GM21447 (cell line): ENCODE results near the gene DNAJC4.

Experiments
- ATAC-seq: cut with Tn5 transposase; IDR thresholded peaks from one replicate; pipeline ENCODE4 v1.9.1; 2021; ENCODE audit not compliant: unreplicated experiment

DNAJC4 gene

DNA sequence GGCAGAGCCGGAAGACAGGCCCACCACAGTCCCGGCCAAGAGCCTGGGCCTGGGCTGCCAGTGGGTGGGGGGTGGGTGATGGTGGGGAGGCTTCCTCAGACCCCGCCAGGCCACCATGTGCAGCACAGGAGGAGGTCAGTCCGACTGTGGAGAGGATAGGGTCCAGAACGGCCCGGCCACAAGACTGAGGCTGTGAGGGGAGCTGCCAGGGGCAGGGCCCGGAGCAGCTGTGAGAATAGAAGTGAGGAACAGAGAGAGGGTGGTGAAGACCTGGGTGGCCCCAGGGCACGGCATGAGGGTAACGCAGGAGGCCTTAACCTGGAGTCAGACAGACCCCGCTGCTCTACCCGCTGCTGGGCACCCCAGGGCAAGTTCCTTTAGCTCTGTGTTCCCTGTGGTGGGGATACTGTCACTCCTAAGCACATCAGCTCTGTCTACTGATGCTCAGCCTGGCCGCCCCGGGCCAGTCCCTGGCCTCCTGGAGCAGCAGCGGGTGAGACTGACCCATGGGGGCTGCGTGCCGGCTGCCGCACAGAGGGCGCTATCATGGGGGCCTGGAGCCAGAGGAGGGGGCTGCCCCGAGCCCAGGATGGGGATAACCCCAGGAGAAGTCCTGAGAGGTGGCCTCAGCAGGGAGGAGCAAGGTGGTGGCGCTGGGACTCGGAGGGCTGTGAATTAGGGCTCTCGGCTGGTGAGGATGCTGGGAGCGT, 22.1 kb upstream of the DNAJC4 start:
- no peak for ATAC-seq

- no peak for ATAC-seq
Observed at GRCh38 chr11:64208796-64209562, 21.4 kb upstream of the DNAJC4 start.

DNA sequence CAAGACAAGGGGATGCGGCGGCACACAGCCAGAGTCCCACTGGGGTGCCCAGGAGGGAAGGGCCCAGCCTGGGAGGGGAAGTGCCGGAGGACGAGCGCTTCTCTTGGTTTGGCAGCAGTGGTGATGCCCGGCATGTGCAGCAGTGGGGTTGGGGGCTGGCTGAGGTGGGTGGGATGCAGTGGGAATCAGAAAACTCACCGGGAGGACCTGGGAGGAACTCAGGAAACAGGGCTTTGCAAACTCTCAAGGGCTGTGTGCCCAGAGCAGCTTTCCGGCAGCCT, 20.8 kb upstream of the DNAJC4 start:
- no peak for ATAC-seq

- no peak for ATAC-seq
Observed at GRCh38 chr11:64210301-64211020, 19.9 kb upstream of the DNAJC4 start.

DNA sequence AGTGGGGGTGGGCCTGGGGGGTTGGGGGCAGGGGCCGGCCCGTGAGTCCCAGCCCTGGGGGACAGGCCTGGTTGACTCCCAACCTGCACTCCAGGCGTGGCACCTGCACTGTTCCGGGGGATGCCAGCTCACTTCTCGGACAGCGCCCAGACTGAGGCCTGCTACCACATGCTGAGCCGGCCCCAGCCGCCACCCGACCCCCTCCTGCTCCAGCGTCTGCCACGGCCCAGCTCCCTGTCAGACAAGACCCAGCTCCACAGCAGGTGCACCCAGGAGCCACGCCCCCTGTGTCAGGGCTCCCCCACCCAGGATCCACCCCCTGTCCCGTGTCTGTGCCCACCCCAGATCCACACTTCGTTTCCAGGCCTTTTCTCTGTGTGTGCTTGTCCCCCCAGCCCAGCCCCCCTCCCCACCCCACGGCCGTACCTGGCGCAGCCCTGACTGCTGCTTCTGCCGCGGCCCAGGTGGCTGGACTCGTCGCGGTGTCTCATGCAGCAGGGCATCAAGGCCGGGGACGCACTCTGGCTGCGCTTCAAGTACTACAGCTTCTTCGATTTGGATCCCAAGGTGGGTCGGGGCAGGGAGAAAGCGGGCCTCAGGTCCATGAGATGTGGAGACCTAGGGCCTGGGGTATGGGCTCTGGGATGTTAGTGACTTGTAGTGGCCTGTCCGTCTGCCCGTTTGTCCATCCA, 19.0 kb upstream of the DNAJC4 start:
- no peak for ATAC-seq

- ATAC-seq, result no peak
Observed at GRCh38 chr11:64216879-64217278, 13.5 kb upstream of the DNAJC4 start.

DNA sequence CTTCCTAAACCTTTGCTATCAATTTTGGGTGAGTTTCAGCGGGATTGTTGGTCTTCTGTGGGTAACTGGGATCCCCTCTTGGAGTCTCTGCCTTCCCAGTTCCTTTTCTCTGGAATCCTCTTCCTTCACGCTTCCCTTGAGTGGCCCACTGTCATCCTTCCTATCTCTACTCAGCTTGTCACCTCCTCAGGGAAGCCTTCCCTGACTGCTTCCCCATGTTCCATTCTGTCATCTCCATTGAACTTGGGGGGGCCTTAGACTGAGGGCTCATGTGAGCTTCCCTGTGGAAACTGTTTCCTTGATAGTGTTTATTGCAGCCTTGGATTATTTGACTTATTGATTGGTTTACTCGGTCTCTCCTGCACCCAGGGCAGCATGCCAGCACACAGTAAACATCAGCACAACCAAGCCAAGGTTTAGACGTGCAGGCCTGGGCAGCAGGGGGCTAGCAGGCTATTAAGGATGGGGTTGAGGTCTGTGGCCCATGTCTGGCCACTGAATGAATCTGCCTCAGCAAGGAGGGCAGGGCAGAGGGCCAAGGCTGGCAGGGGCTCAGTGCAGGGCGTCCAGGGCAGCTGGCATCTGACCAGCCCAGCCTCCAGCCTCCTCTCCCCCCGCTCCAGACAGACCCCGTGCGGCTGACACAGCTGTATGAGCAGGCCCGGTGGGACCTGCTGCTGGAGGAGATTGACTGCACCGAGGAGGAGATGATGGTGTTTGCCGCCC, 11.6 kb upstream of the DNAJC4 start:
- ATAC-seq, result no peak

DNA sequence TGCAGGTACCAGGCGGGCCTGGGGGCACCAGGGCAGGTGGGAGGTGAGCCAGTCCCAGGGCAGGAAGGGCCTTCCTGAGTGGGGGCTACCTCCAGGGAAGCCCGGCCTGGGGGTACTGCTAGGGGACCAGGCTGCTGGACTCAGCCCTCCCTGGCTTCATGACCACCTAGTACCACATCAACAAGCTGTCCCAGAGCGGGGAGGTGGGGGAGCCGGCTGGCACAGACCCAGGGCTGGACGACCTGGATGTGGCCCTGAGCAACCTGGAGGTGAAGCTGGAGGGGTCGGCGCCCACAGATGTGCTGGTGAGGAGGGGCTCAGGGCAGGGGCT, 11.0 kb upstream of the DNAJC4 start:
- ATAC-seq, result no peak

DNA sequence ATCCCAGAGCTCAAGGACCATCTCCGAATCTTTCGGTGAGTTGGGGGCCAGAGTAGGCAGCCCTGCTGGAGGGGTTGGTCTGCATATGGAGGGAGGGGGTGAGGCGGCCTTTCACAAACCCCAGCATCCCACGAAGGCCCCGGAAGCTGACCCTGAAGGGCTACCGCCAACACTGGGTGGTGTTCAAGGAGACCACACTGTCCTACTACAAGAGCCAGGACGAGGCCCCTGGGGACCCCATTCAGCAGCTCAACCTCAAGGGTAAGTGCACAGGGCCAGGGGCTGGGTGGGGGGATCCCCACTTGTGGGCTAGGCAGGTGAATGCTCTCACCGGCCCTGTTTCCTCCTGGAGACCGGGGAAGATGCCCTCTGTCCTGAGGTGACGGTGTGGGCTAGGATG, 10.6 kb upstream of the DNAJC4 start:
- no peak for ATAC-seq

DNA sequence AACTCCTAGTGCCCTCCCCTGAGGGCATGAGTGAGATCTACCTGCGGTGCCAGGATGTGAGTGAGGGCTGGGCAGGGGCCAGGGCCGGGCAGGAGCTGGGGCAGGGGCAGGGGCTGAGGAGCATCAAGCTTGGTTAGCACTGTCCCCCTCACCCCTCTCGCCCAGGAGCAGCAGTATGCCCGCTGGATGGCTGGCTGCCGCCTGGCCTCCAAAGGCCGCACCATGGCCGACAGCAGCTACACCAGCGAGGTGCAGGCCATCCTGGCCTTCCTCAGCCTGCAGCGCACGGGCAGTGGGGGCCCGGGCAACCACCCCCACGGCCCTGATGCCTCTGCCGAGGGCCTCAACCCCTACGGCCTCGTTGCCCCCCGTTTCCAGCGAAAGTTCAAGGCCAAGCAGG, 10.1 kb upstream of the DNAJC4 start:
- ATAC-seq, result no peak

- ATAC-seq, result no peak
Observed at GRCh38 chr11:64220798-64221197, 9.6 kb upstream of the DNAJC4 start.

DNA sequence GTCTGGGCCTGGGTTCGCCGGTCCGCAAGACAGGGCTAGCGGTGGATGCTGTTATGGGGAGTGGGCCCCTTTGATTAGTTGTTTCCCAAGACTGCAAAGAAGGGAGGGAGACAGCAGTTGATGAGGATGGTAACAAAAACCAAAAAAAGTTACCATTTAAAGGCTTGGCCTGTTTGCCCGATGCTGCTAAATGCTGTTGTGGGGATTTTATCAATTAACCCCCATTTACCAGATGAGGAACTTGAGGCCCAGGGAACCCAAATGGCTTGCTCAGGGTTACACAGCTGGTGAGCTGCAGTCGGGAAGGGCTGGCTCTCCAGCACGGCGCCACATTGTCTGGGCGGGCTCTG, 7.7 kb upstream of the DNAJC4 start:
- no peak for ATAC-seq

GRCh38 chr11:64223001-64223651, 7.2 kb upstream of the DNAJC4 start:
- ATAC-seq, result no peak

DNA sequence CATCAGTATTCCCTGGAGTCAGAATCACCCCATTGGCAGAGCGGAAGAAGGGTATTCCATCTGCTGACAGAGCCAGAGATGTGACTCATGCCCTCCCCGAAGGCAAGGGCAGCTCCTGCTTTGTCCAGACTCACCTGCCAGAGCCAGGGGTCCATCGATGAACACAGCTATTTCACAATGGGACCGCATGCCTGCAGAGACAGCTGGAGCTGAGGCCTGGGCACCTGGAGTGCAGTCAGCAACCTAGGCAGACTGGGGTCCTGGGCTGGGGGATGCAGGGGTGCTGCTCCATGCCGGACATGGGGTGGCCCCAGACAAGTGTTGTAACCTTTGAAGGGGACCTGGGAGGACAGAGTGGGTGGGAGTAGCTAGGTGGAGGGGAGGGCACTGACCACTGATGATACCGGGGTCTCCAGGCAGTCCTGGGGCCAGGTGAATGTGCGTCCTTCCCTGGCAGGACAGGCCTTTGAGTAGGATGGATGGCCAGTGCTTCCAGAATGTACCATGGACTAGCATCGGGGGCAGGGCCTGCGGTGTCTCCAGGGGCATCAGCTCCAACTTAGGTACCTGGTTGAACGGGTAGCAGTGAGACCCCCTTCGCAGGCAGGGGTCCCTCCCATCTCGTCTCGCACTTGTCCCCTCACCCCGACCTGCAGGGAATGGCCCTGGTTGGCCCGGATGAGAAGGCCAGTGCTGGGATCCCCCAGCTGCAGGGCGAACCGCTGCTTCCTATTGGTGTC, 6.0 kb upstream of the DNAJC4 start:
- no peak for ATAC-seq

DNA sequence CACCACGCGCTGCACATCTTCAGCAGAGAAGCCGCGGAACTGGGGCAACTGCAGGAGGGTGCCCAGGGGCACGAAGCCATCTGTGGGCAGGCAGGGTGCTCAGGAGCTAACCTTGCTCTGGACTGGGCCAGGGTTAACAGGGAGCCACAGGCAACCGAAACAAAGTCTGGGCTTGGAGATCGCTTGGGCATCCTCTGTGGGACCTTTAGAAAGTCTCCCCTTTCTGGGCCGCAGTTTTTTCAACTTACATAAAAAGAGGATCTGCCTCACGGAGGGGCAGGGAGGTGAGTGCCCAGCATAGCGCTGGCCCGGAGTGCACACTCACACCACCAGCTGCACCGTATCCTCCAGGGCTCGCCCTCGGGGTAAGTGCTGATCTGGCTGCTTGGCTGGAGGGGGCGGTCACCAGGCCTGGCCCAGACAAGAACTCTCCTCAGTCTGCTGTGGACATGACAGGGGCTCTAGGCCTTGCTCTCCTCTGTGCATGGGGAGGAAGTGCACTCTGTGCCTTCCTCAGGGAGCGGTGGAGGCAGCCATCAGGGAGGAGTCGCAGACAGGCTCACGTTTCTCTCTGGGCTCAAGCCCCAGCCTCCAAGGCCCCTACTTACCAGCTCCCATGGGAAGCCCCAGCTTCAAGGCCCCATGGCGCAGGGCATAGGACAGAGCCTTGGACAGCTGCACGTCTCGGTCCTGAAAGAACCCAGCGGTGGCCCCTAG, 5.3 kb upstream of the DNAJC4 start:
- ATAC-seq, result no peak

DNA sequence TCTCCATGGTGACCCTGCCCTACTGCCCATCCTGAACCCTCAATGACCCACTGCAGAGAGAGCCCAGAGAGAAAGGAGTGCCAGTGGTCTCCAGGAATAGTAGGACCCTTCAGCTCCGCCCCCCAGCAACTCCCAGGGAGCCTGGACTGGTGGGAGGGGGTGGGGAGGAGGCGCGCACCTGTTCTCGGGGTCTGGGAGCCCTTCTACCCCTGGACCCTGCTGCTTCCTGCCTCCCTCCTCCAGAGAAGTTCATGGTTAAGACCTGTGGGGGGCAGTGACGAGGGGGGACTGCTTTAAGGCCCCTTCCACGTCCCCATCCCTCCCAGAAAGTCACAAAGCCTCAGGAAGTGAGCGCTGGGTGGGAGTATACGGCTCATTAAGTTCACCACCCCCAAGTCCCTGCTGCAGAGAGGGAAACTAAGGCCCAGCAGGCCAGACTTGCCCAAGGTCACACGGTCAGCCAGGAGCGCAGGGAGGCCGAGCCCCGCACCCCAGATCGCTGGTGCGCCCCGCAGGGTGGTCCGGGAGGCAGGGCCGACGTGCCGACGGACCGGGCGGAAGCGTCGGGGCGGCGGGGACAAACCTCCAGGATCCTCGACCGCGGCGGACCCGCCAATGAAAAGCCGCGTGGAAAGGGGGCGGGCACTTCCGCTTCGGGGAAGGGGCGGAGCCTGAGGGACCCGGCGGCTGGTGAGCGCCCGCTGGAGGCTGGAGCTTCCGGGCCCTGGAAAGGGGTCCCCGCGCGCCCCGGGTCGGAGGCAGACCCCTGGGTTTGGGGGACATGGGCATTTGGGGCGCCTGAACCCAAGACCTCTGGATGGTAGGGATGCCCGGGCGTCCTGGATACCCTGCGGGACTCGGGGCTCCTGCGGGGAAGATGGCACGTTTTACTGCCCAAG, 4.5 kb upstream of the DNAJC4 start, which contains the start of the genes NUDT22 and TRPT1:
TSS of gene NUDT22 (plus strand) at position 667 of the 899 bp plus-strand sequence. CDS start 379 bp downstream, outside the sequence.
TSS of gene TRPT1 (minus strand) at position 579 of the 899 bp plus-strand sequence. CDS start at position 253, 326 bp downstream.
- ATAC-seq, result peak; percentile 29

DNA sequence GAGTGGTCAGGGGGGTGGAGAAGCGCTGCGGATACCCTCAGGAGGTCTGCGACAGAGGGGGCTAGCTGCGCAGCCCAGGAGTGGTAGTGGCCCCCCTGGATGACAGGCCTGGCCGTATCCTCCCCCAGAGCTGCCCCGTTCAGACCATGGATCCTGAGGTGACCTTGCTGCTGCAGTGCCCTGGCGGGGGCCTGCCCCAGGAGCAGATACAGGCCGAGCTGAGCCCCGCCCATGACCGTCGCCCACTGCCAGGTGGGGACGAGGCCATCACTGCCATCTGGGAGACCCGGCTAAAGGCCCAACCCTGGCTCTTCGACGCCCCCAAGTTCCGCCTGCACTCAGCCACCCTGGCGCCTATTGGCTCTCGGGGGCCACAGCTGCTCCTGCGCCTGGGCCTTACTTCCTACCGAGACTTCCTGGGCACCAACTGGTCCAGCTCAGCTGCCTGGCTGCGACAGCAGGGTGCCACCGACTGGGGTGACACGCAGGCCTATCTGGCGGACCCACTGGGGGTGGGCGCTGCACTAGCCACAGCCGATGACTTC, 3.8 kb upstream of the DNAJC4 start:
- peak; percentile 39 for ATAC-seq
